Osteocyte (in vitro differentiated cells): ENCODE results near the gene C11orf86. TPM values are rescaled to one million over a fixed set of nuclear protein-coding genes. Genes with fewer than 3 reads are reported as not detected.

Experiments
- DNase-seq: peaks from one replicate; pipeline ENCODE4 v3.0.0; 2021; ENCODE audit warnings: mixed read lengths; ENCODE audit not compliant: unreplicated experiment; ENCODE audit errors: extremely low spot score
- H3K27ac Mint-ChIP-seq: one replicate; pipeline ENCODE4 v1.8.0; 2021; ENCODE audit warnings: mild to moderate bottlenecking, mixed read lengths; ENCODE audit not compliant: unreplicated experiment
- H3K27me3 Mint-ChIP-seq: one replicate; pipeline ENCODE4 v1.8.0; 2021; ENCODE audit warnings: mixed read lengths; ENCODE audit not compliant: unreplicated experiment
- H3K36me3 Mint-ChIP-seq: one replicate; pipeline ENCODE4 v1.8.0; 2021; ENCODE audit warnings: mixed read lengths; ENCODE audit not compliant: unreplicated experiment
- H3K4me1 Mint-ChIP-seq: one replicate; pipeline ENCODE4 v1.8.0; 2021; ENCODE audit warnings: mixed read lengths; ENCODE audit not compliant: unreplicated experiment
- H3K4me3 Mint-ChIP-seq: one replicate; pipeline ENCODE4 v1.8.0; 2021; ENCODE audit warnings: mild to moderate bottlenecking, moderate library complexity, mixed read lengths; ENCODE audit not compliant: unreplicated experiment
- H3K9me3 Mint-ChIP-seq: one replicate; pipeline ENCODE4 v1.8.0; 2021; ENCODE audit warnings: mixed read lengths; ENCODE audit not compliant: unreplicated experiment
- CTCF ChIP-seq: fragments of 200-600 bp; sonication (generic); IDR thresholded peaks from 2 replicates; pipeline ENCODE4 v1.5.0; 2021; ENCODE audit warnings: antibody characterized with exemption, mild to moderate bottlenecking, moderate library complexity
- microRNA-seq: library from miRNA; unstranded; fragments of <30 nt; microRNA quantifications from one replicate; pipeline ENCODE4 v1.1.0, GENCODE V29; 2020; ENCODE audit not compliant: unreplicated experiment
- total RNA-seq: library from RNA; stranded (reverse); gene quantifications from 2 replicates; pipeline ENCODE4 v1.2.1, GENCODE V29; 2021

C11orf86 gene
- total RNA-seq, 1 donor from 2014 or later = not detected

GRCh38 chr11:67025750-67026149 is 50.6 kb downstream of the C11orf86 start:
- TF ChIP-seq CTCF = no peak
- H3K27me3 Mint-ChIP-seq = no peaks in the 10 kb centered on the region
- peaks cover 37% of the 10 kb centered on the region for H3K4me1 Mint-ChIP-seq
- H3K9me3 Mint-ChIP-seq = no peaks in the 10 kb centered on the region
- no peak overlapping the region for H3K4me3 Mint-ChIP-seq
- H3K27ac Mint-ChIP-seq = no peak overlapping the region
- no peaks in the 10 kb centered on the region for H3K36me3 Mint-ChIP-seq
- DNase-seq = no peak

Small RNA genes within 50 kb of the gene (microRNA-seq; reads per million reads assigned to microRNA genes)
- gene MIR3163 = not detected

Other genes starting within 250 kb of the C11orf86 start
- gene SPTBN2, start 246.1 kb upstream of the C11orf86 start, total RNA-seq = 12.6 and 12.9 TPM in 2 replicates
- gene RCE1, start 131.9 kb upstream of the C11orf86 start, total RNA-seq = 20.3 and 21.3 TPM in 2 replicates
- gene LRFN4, start 118.2 kb upstream of the C11orf86 start, total RNA-seq = 41.7 and 45.0 TPM in 2 replicates
- 41.7 and 49.1 TPM in 2 replicates for gene PC, start 16.9 kb upstream of the C11orf86 start, total RNA-seq
- 1.4 and 1.7 TPM in 2 replicates for gene SYT12, start 47.8 kb downstream of the C11orf86 start, total RNA-seq
- 9.3 and 9.4 TPM in 2 replicates for gene RHOD, start 81.5 kb downstream of the C11orf86 start, total RNA-seq
- 62.9 and 64.8 TPM in 2 replicates for gene KDM2A, start 144.0 kb downstream of the C11orf86 start, total RNA-seq